ENCODE measurements around the gene TNNI3K. TPM values are rescaled to one million over a fixed set of nuclear protein-coding genes. Genes with fewer than 3 reads are reported as not detected.

TNNI3K gene
- total and polyA plus RNA-seq, 9 of the 15 experiments (the other 6 are each of a cell fraction or from before 2014, with no cell fraction given), result 0.21 to 0.53 (median 0.32) TPM; not detected in 5

GRCh38 chr1:74434321-74434720 lies 199.1 kb downstream of the TNNI3K start:
- no peak for ATAC-seq
- no peak for FAIRE-seq
- Histone ChIP-seq H3K36me3 (ENCODE audit: control insufficient read depth, insufficient read depth, low read length) (no peaks in the 10 kb centered on the region), H4K20me1 (replicated peaks; ENCODE audit: control insufficient read depth, insufficient read depth, low read length) (no peaks in the 10 kb centered on the region), H3K27ac (ENCODE audit: extremely low read depth, low read depth, low read length) (no peak overlapping the region), H3K9me1 (ENCODE audit: control insufficient read depth, insufficient read depth, low read length) (no peaks in the 10 kb centered on the region), H3K4me2 (ENCODE audit: insufficient read depth, low read length) (no peak overlapping the region), H3K4me3 (no peak overlapping the region), H3K79me2 (ENCODE audit: control insufficient read depth, insufficient read depth, low read length) (no peaks in the 10 kb centered on the region), H3K9me3 (replicated peaks; ENCODE audit: control insufficient read depth, insufficient read depth, low read depth, low read length) (no peaks in the 10 kb centered on the region), H2AFZ (ENCODE audit: low read depth, low read length) (no peak overlapping the region), H3K27me3 (ENCODE audit: control insufficient read depth in 2 of 2, insufficient read depth in 2 of 2, low read length in 2 of 2) (no peaks in the 10 kb centered on the region), H3K9ac (ENCODE audit: insufficient read depth in 1 of 2, low read depth in 2 of 2, low read length in 2 of 2) (no peak overlapping the region), H3K4me1 (replicated peaks in 1 of 2; ENCODE audit: control insufficient read depth in 2 of 2, insufficient read depth in 2 of 2, low read length in 2 of 2) (no peaks in the 10 kb centered on the region)
- ChIA-PET POLR2A (no interaction called here), CTCF (ENCODE audit: low intra/inter-chr PET ratio) (no interaction called here)
- 0% methylated on average over 2 of the region's 2 CpGs for WGBS (ENCODE audit: insufficient coverage, low coverage, missing lambda C conversion rate)
- no TSS peak for BruUV-seq (replicated peaks)
- no peak for DNase-seq (ENCODE audit: extremely low read depth in 1 of 4, low spot score in 3 of 4)
- TF ChIP-seq ZBTB40 (IDR thresholded peaks at IDR 0.05) (no peak), ZBTB40 (CRISPR knock-in tag; IDR thresholded peaks at IDR 0.05) (no peak), ARID3B (CRISPR knock-in tag; IDR thresholded peaks at IDR 0.05; ENCODE audit: borderline replicate concordance) (no peak), PHB2 (IDR thresholded peaks at IDR 0.05; ENCODE audit: low read depth) (no peak), ZNF280A (IDR thresholded peaks at IDR 0.05; ENCODE audit: low read depth, partially characterized antibody) (no peak), CHD1 (IDR thresholded peaks at IDR 0.05; ENCODE audit: low read length) (no peak), ZNF398 (CRISPR knock-in tag; IDR thresholded peaks at IDR 0.05) (no peak)
- in situ Hi-C loops (cut with MboI), result no loop called here
- intact Hi-C loops (cut with micrococcal nuclease), result no loop called here

All from K562 (cell line).